ENCODE measurements around the gene PMM1.

The PMM1 gene

GRCh38 chr22:41538583-41538982, 51.1 kb downstream of the PMM1 start:
- no peak for DNase-seq (ENCODE audit: low spot score)

- DNase-seq (ENCODE audit: low spot score), result no peak
Observed at GRCh38 chr22:41537203-41537602, 52.4 kb downstream of the PMM1 start.

GRCh38 chr22:41535244-41535643, 54.4 kb downstream of the PMM1 start:
- peak; percentile 29 for DNase-seq (ENCODE audit: low spot score)

GRCh38 chr22:41534219-41534618, 55.4 kb downstream of the PMM1 start:
- no peak for DNase-seq (ENCODE audit: low spot score)

GRCh38 chr22:41532908-41533825, 56.5 kb downstream of the PMM1 start:
- DNase-seq (ENCODE audit: low spot score), result peak; percentile 74

GRCh38 chr22:41531715-41532477, 57.7 kb downstream of the PMM1 start:
- no peak for DNase-seq (ENCODE audit: low spot score)

GRCh38 chr22:41530890-41531714, 58.5 kb downstream of the PMM1 start:
- DNase-seq (ENCODE audit: low spot score), result no peak

- no peak for DNase-seq (ENCODE audit: low spot score)
Observed at GRCh38 chr22:41528938-41529561, 60.6 kb downstream of the PMM1 start.

- DNase-seq (ENCODE audit: low spot score), result no peak
Observed at GRCh38 chr22:41528132-41528766, 61.4 kb downstream of the PMM1 start.
